ENCODE measurements around the gene PYDC2.

The PYDC2 gene

DNA sequence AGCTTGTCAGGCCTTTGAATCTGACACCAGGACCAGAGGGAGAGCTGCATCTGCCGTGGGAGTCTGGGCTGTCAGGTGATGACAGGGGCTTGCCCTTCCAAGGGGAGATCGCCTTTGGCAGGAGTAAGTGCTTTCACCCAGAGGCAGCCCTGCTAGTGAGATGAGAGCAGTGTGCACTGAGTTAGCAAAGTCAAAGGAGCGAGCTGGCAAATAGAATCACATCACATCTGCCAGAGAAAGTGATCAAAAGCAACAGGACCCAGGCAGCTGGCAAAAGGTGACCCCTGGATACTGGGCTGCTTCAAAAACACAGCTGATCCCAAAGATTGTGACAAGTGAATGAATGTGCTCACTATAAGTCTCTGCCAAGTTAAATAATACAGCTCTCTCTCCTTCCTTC, 36.1 kb upstream of the PYDC2 start:
- no peak overlapping the region for H3K4me3 ChIP-seq (ENCODE audit: low read depth, low read length)
- TF ChIP-seq, protein P1, sequence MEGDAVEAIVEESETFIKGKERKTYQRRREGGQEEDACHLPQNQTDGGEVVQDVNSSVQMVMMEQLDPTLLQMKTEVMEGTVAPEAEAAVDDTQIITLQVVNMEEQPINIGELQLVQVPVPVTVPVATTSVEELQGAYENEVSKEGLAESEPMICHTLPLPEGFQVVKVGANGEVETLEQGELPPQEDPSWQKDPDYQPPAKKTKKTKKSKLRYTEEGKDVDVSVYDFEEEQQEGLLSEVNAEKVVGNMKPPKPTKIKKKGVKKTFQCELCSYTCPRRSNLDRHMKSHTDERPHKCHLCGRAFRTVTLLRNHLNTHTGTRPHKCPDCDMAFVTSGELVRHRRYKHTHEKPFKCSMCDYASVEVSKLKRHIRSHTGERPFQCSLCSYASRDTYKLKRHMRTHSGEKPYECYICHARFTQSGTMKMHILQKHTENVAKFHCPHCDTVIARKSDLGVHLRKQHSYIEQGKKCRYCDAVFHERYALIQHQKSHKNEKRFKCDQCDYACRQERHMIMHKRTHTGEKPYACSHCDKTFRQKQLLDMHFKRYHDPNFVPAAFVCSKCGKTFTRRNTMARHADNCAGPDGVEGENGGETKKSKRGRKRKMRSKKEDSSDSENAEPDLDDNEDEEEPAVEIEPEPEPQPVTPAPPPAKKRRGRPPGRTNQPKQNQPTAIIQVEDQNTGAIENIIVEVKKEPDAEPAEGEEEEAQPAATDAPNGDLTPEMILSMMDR (IDR thresholded peaks at IDR 0.05; ENCODE audit: control insufficient read depth, extremely low read depth, insufficient read depth) = no peak
- DNase-seq (ENCODE audit: low read depth) = no peak

DNA sequence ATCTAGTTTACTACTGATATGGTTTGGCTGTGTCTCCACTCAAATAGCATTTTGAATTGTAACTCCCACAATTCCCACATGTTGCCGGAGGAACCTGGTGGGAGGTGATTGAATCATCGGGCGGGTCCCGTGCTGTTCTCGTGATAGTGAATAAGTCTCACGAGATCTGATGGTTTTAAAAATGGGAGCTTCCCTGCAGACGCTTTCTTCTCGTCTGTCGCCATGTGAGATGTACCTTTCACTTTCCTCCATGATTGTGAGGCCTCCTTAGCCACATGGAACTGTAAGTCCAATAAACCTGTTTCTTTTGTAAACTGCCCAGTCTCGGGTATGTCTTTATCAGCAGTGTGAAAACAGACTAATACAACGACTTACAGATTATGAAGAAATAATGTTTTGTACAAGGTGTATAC, 35.6 kb upstream of the PYDC2 start:
- TF ChIP-seq, protein P1 (IDR thresholded peaks at IDR 0.05; ENCODE audit: control insufficient read depth, extremely low read depth, insufficient read depth) = no peak
- DNase-seq (ENCODE audit: low read depth) = no peak
- no peak overlapping the region for H3K4me3 ChIP-seq (ENCODE audit: low read depth, low read length)

DNA sequence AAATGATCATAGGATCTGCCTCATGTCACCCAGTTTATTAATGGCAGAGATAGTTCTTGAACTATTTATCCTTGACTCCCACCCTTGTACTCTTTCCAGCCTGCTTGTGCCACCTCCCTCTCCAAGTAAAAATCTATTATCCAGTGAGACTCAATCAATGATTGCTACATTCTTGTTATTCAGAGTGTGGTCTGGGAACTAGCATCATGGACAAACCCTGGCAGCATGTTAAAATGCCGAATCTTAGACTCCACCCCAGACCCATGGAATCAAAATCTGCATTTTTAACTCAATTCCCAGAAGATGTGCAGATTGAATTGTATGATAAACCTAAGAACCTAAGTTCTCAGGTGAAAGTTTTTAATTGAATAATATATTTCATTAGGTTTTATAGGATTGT, 34.7 kb upstream of the PYDC2 start:
- no peak for DNase-seq (ENCODE audit: low read depth)
- TF ChIP-seq, protein P1 (IDR thresholded peaks at IDR 0.05; ENCODE audit: control insufficient read depth, extremely low read depth, insufficient read depth) = no peak
- no peak overlapping the region for H3K4me3 ChIP-seq (ENCODE audit: low read depth, low read length)

DNA sequence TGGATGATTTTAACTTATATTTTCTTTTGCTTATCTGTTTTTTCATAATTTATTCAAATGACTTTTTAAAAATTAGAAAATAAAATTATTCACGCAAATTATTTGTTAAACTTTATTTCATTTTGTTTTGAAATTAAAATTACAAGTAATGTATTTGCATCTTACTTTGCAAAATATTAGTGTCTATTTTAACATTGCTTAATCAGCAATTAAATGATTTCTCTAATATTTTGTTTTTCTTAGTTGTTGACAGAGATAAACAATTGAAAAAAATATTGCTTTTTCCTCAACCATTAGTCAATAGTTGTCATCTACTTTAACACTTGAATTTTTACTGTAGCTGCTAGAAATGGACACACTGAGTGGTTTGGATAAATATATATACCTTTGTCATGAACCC, 32.8 kb upstream of the PYDC2 start:
- DNase-seq (ENCODE audit: low read depth) = no peak
- no peak overlapping the region for H3K4me3 ChIP-seq (ENCODE audit: low read depth, low read length)
- TF ChIP-seq, protein P1 (IDR thresholded peaks at IDR 0.05; ENCODE audit: control insufficient read depth, extremely low read depth, insufficient read depth) = no peak

DNA sequence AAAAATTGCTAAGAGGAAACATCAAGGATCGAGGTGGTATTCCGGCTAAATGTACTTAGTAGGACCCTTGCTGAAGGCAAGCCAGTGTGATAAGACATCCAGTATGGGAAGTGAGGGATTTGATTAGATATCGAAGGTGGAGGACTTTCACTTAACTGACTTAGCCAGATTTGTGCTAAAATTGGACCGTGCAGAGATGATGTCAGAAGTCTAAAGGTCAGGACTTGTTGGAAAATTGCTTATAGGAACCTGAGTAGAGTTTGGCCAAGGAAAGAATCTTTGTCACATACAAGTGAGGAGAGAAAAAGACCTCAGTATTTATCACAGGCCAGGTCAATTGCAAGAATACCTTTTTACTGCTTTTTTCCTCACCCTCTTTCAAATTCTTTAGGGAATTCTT, 30.9 kb upstream of the PYDC2 start:
- no peak for DNase-seq (ENCODE audit: low read depth)
- TF ChIP-seq, protein P1 (IDR thresholded peaks at IDR 0.05; ENCODE audit: control insufficient read depth, extremely low read depth, insufficient read depth) = no peak

DNA sequence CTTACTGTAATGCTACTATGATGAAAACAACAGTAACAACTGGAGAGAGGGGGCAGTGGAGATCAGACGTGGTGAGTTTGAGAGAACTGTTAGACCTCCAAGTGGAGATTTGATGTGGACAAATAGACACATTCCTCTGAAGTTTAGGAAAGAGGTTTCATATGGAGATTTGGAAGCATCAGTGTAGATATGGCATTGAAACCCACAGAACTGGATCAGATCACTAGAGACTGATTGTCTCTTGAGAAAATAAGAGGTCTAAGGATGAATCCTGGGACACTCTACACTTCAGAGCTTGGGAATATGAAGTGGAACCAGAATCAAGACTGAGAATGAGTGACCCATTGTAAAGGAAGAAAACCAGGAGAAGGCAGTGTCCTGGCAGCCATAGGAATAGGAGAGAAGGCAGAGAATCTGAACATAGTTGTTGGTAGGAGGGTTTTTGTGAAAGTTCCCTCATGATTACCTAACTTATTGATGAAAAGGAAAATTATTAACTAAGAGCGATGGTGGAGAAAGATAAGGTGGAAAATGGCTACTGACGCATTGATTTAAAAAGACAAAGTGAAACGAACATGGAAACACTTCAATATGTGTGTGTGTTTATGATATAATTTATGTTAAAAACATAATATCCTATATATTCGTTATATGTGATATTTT, 29.7 kb upstream of the PYDC2 start:
- TF ChIP-seq, protein P1 (IDR thresholded peaks at IDR 0.05; ENCODE audit: control insufficient read depth, extremely low read depth, insufficient read depth) = no peak
- no peak for DNase-seq (ENCODE audit: low read depth)
- H3K4me3 ChIP-seq (ENCODE audit: low read depth, low read length) = no peak overlapping the region

More for the DNA sequence above, 30.9 kb upstream of the PYDC2 start:
- no peak overlapping the region for H3K4me3 ChIP-seq (ENCODE audit: low read depth, low read length)

DNA sequence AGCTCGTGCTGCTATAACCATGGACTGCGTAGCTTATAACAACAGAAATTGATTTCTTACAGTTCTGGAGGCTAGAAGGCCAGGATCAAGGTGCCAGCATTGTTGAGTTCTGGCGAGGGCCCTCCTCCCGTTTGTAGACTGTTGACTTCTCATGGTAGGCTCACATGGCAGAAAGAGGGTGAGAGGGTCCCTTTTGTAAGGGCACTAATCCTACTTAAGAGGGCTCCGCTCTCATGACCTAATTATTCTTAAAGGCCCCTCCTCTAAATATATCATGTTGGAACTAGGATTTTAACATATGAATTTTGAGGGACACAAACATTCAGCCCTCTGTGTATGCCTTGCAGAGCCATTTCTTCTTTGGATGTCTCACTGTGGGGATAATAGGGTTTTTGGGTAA, 28.8 kb upstream of the PYDC2 start:
- DNase-seq (ENCODE audit: low read depth) = no peak
- TF ChIP-seq, protein P1 (IDR thresholded peaks at IDR 0.05; ENCODE audit: control insufficient read depth, extremely low read depth, insufficient read depth) = no peak
- H3K4me3 ChIP-seq (ENCODE audit: low read depth, low read length) = no peak overlapping the region
